Ectodermal cell (in vitro differentiated cells): ENCODE measurements around the gene OPRL1.

Experiments used
- H3K27ac ChIP-seq: 2 replicates; pipeline ENCODE4 v1.7.0; 2013; ENCODE audit warnings: mild to moderate bottlenecking, low read depth, low read length; ENCODE audit not compliant: insufficient read depth, poor library complexity, severe bottlenecking
- H3K27me3 ChIP-seq: 2 replicates; pipeline ENCODE4 v1.7.0; 2013; ENCODE audit warnings: mild to moderate bottlenecking, low read length; ENCODE audit not compliant: insufficient read depth, control insufficient read depth, poor library complexity, severe bottlenecking
- H3K36me3 ChIP-seq: one replicate; pipeline ENCODE4 v1.7.0; 2013; ENCODE audit warnings: low read length; ENCODE audit not compliant: control insufficient read depth, insufficient read depth
- H3K4me1 ChIP-seq: one replicate; pipeline ENCODE4 v1.7.0; 2013; ENCODE audit warnings: low read length; ENCODE audit not compliant: control insufficient read depth, insufficient read depth
- H3K4me3 ChIP-seq: 2 replicates; pipeline ENCODE4 v1.7.0; 2013; ENCODE audit warnings: low read depth, low read length, control low read depth; ENCODE audit not compliant: insufficient read depth
- H3K9me3 ChIP-seq: 2 replicates; pipeline ENCODE4 v1.7.0; 2013; ENCODE audit warnings: mild to moderate bottlenecking, low read length, moderate library complexity; ENCODE audit not compliant: control insufficient read depth
- WGBS, 2 experiments: methylation state at CpG; one replicate each; pipeline ENCODE4 v1.1.7; 2013; ENCODE audit warnings: missing lambda C conversion rate in 2 of 2; 5-methylcytosine and 5-hydroxymethylcytosine counted together

OPRL1 gene

DNA sequence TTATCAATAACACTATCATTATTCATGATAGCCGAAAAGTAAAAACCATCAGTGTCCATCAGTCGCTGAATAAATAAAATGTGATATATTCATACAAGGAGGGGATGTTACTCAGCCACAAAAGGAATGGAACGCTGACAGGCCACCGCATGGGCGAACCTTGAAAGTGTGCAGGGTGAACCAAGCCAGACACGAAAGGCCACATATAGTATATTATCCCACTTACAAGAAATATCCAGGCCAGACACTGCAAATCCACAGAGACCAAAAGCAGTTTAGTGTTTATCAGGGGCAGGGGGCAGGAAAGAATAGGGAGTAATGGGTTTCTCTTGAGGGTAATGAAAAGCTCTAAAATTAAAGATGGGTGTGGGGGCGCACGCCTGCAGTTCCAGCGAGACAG lies 36.1 kb upstream of the OPRL1 start:
- Histone ChIP-seq H3K4me3 (no peak overlapping the region), H3K27me3 (peaks cover 98% of the 10 kb centered on the region), H3K36me3 (no peaks in the 10 kb centered on the region), H3K4me1 (peaks cover 16% of the 10 kb centered on the region), H3K9me3 (no peaks in the 10 kb centered on the region), H3K27ac (no peak overlapping the region)
- 95 to 97% methylated on average over 9 of the region's 9 CpGs for WGBS, 2 experiments

DNA sequence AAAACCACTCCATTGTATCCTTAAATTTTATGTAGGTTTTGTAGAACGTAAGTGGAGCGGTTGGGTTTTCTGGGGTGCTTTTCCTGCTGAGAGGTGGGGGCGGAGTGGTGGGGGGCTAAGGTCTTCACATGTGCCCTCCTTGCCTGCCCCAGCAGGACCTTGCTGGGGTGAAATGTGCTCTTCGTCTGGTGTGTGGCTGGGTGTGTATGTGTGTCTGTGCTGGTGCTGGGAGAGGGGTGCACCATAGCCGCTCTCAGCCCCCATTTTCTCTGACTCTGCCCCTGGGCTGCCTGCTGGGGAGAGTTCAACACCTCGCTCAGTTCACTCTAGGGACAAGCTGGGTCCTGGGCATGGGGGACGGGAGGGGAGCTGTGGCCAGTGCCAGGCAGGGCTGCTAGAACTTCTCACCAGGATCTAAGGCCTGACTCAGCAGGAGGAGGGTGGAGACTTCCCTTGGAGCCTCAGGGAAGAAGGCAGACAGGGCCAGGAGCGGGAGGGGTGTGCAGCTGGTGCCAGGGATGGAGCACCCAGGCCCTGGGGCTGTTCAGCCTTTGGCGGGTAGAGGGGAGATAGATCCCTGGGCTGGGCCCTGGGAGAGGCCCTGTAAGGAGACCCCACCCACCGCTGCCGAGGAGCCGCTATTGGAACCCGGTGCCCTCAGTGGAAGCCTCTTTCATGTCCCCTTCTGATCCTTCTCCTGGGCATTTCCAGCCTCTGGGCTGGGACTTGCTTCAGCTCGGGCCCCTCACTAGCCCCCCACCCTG lies 35.2 kb upstream of the OPRL1 start:
- Histone ChIP-seq H3K9me3 (no peaks in the 10 kb centered on the region), H3K4me3 (no peak overlapping the region), H3K27ac (no peak overlapping the region)

GRCh38 chr20:64045346-64046011 lies 34.4 kb upstream of the OPRL1 start:
- WGBS, 2 experiments, result 73 to 75% methylated on average over 11 of the region's 11 CpGs
- Histone ChIP-seq H3K9me3 (no peaks in the 10 kb centered on the region), H3K36me3 (no peaks in the 10 kb centered on the region), H3K4me3 (no peak overlapping the region), H3K4me1 (peaks cover 20% of the 10 kb centered on the region), H3K27me3 (peaks cover 98% of the 10 kb centered on the region), H3K27ac (no peak overlapping the region)

More for the DNA sequence above, 35.2 kb upstream of the OPRL1 start:
- Histone ChIP-seq H3K4me1 (peaks cover 16% of the 10 kb centered on the region), H3K36me3 (no peaks in the 10 kb centered on the region), H3K27me3 (peaks cover 98% of the 10 kb centered on the region)
- WGBS, 2 experiments, result 81 to 84% methylated on average over 14 of the region's 14 CpGs

DNA sequence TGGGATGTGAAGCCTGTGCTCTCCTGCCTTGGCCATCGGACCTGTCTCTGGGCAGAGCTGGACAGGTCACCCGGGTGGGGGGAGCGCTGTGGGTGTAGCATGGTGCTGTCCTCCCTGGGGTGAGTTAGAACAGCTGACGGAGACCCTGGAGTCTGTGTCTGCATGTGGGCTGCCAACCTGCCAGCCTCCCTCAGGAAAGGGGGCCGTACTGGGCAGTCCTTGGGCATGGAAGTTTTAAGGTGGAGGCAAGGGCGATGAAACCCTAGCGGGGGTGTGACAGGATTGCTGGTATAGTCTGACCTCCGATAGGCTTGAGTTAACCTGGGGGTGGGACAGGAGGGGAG lies 32.9 kb upstream of the OPRL1 start:
- H3K27me3 ChIP-seq, result peaks cover 96% of the 10 kb centered on the region
- WGBS, 2 experiments, result 88 to 90% methylated on average over 8 of the region's 8 CpGs
- peaks cover 20% of the 10 kb centered on the region for H3K4me1 ChIP-seq

DNA sequence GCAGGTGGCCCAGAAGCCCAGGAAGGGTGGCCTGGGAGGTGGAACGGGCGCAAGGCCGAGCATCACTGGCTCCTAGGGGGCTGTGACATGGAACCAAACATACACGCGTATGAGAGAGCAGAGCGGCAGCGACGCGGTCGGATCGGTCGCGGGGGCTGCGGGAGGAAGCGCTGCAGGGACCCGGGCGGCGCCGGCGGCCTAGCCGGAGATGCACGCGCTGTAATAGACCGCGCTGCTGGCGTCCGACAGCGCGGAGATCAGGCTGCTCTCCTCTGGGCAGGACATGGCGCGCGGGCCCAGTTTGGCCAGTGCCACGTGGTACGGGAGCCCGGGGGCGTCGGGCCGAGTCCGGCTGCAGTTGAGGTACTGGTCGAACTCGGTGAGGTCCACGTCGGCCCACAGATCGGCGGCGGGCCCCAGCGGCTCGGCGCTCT lies 31.9 kb upstream of the OPRL1 start:
- Histone ChIP-seq H3K4me3 (peak overlapping the region; percentile 12), H3K4me1 (peaks cover 16% of the 10 kb centered on the region), H3K36me3 (no peaks in the 10 kb centered on the region), H3K27ac (no peak overlapping the region), H3K9me3 (no peaks in the 10 kb centered on the region), H3K27me3 (peaks cover 95% of the 10 kb centered on the region)
- WGBS, 2 experiments, result 6 to 7% methylated on average over 49 of the region's 49 CpGs

More for the DNA sequence above, 32.9 kb upstream of the OPRL1 start:
- H3K9me3 ChIP-seq, result no peaks in the 10 kb centered on the region
- no peak overlapping the region for H3K27ac ChIP-seq
- no peaks in the 10 kb centered on the region for H3K36me3 ChIP-seq
- H3K4me3 ChIP-seq, result no peak overlapping the region

DNA sequence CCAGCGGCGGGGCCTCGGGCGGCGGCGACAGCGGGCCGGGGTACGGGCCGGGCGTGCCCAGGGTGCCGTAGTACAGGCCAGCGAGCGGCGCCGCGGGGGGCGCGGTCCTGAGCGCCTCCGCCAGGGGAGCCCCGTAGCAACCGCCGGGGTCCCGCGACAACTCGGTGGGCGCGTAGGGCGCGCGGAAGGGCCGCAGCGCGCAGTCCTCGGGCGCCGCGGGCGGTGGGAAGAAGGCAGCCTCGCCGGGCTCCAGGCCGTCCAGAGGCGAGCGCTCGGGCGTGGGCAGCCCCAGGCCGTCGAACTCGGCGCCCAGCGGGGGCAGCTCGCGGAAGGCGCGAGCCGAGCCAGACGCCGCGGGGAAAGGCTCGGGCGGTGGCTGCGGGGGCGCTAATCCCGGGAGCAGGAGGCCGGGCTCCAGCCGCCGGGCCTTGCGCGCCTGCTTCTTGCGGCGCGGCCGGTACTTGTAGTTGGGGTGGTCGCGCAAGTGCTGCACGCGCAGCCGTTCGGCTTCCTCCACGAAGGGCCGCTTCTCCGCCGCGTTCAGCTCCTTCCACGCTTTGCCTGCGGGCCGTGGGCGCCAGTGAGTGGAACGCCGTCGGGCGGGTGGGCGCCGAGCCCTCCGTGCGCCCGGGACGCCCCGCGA lies 31.4 kb upstream of the OPRL1 start:
- Histone ChIP-seq H3K36me3 (no peaks in the 10 kb centered on the region), H3K27me3 (peaks cover 89% of the 10 kb centered on the region), H3K27ac (no peak overlapping the region), H3K9me3 (no peaks in the 10 kb centered on the region), H3K4me1 (peaks cover 16% of the 10 kb centered on the region), H3K4me3 (peak overlapping the region; percentile 12)
- 4 to 5% methylated on average over 99 to 101 of the region's 101 CpGs for WGBS, 2 experiments

- 1% methylated on average over 103 to 104 of the region's 111 CpGs for WGBS, 2 experiments
- peak within 1 kb of the TSS; percentile 12 for H3K4me3 ChIP-seq
- H3K4me1 ChIP-seq, result peaks cover 24% of the 10 kb centered on the region
- H3K27me3 ChIP-seq, result peaks cover 82% of the 10 kb centered on the region
- no peak within 1 kb of the TSS for H3K27ac ChIP-seq
- H3K9me3 ChIP-seq, result no peaks in the 10 kb centered on the region
- H3K36me3 ChIP-seq, result no peaks in the 10 kb centered on the region
Measured at GRCh38 chr20:64049060-64049877, 30.6 kb upstream of the OPRL1 start, which contains the start of gene SOX18. Gene SOX18, minus strand, starts transcription at chr20:64049639. Its CDS starts 123 bp downstream, at chr20:64049516.

GRCh38 chr20:64049878-64050260 lies 30.0 kb upstream of the OPRL1 start:
- no peak overlapping the region for H3K4me3 ChIP-seq
- WGBS, 2 experiments, result 37 to 43% methylated on average over 16 of the region's 16 CpGs
- H3K27me3 ChIP-seq, result peaks cover 76% of the 10 kb centered on the region
- no peaks in the 10 kb centered on the region for H3K36me3 ChIP-seq
- no peaks in the 10 kb centered on the region for H3K9me3 ChIP-seq
- H3K27ac ChIP-seq, result no peak overlapping the region
- peaks cover 25% of the 10 kb centered on the region for H3K4me1 ChIP-seq

DNA sequence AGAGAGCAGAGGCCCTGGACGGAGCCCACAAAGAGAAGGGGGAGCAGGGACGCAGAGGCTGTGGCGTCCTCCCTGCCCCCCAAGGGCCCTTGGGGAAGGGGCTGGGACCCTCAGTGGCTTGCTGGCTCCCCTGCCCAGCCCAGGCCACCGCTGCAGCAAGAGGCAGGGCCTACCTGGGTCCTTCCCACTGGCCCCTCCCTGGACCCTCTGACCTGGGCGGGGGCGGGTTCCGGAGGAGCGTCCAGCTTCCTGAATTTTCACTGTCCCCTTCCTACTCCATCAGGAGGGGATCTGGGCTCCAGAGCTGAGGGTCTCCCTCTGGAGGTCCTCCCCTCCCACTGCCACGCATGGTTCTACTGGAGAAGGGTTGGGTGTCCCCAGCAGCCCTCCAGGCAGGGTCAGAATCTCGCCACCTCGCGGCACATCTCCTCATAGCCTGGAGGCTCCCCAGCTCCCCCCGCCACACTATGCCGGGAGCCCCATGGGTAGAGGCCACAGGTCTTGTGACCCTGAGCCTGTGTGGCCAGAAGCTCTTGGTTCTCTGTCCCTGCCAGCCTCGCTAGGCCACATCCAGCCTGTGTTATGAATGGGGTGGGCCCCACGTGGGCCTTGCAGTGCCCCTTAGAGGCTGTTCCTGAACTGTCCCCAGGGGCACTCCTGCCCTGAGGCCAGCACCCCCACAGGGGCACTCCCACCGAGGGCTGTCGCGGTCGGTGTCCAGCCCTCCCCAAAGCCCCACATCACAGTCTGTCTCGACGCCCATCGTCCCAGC lies 29.4 kb upstream of the OPRL1 start:
- H3K36me3 ChIP-seq, result no peaks in the 10 kb centered on the region
- H3K4me1 ChIP-seq, result peaks cover 19% of the 10 kb centered on the region
- H3K4me3 ChIP-seq, result no peak overlapping the region
- no peaks in the 10 kb centered on the region for H3K9me3 ChIP-seq
- peaks cover 70% of the 10 kb centered on the region for H3K27me3 ChIP-seq
- H3K27ac ChIP-seq, result no peak overlapping the region
- WGBS, 2 experiments, result 87% methylated on average over 23 of the region's 23 CpGs
